Gastrocnemius medialis (tissue), 4 donors: Measurements from ENCODE around the gene SPEF2. TPM values are rescaled to one million over a fixed set of nuclear protein-coding genes. Genes with fewer than 3 reads are reported as not detected.

Source experiments
- ATAC-seq, 2 donors: fragments of 150-250 bp; one replicate each; pipeline ENCODE4 v1.9.1; 2016
- DNase-seq, 2 donors: peaks; one replicate each; pipeline ENCODE4 v3.0.0-alpha.2; 2019
- H3K27ac ChIP-seq, 4 donors: fragments of 200-600 bp; sonication (generic); 1 replicate in 1 of 4; 2 replicates in 3 of 4; pipeline ENCODE4 v1.5.1; 2016 to 2018; ENCODE audit warnings: mild to moderate bottlenecking in 2 of 4, moderate library complexity in 1 of 4
- H3K27me3 ChIP-seq, 3 donors: fragments of 200-600 bp; sonication (generic) in 2 of 3; 1 replicate in 1 of 3; 2 replicates in 2 of 3; pipeline versions ENCODE4 v1.5.1 to v1.6.0; 2016 to 2019; ENCODE audit warnings: mild to moderate bottlenecking in 1 of 3, moderate library complexity in 1 of 3
- H3K36me3 ChIP-seq, 2 donors: fragments of 200-600 bp; sonication (generic) in 1 of 2; one replicate each; pipeline ENCODE4 v1.5.1; 2017 to 2018
- H3K4me1 ChIP-seq, 2 donors: fragments of 200-600 bp; sonication (generic) in 1 of 2; one replicate each; pipeline ENCODE4 v1.5.1; 2016 to 2017; ENCODE audit warnings: mild to moderate bottlenecking in 2 of 2
- H3K4me3 ChIP-seq, 4 donors: fragments of 200-600 bp; sonication (generic) in 3 of 4; 1 replicate in 1 of 4; 2 replicates in 3 of 4; pipeline ENCODE4 v1.5.1; 2016 to 2019; ENCODE audit warnings: mild to moderate bottlenecking in 2 of 4
- H3K9me3 ChIP-seq, 3 donors: fragments of 200-600 bp; sonication (generic) in 2 of 3; 1 replicate in 1 of 3; 2 replicates in 2 of 3; pipeline ENCODE4 v1.5.1; 2016 to 2019
- CTCF ChIP-seq, 5 experiments: fragments of 450-650 bp in 3 of 5; fragments of 200-600 bp in 2 of 5; sonication (generic) in 2 of 5; IDR thresholded peaks in 4 of 5; conservative IDR thresholded peaks in 1 of 5; 1 replicate in 4 of 5; 2 replicates in 1 of 5; pipeline ENCODE4 v1.5.1; 2016 to 2019; ENCODE audit warnings: antibody characterized with exemption in 5 of 5, mild to moderate bottlenecking in 3 of 5, moderate library complexity in 3 of 5
- POLR2A ChIP-seq, 2 donors: fragments of 450-650 bp; IDR thresholded peaks; one replicate each; pipeline ENCODE4 v1.6.1; 2017; ENCODE audit warnings: antibody characterized with exemption in 2 of 2, mild to moderate bottlenecking in 2 of 2, moderate library complexity in 2 of 2
- in situ Hi-C, 4 donors: fragments of 200-750 bp; cut with MboI; loops; one replicate each; pipeline versions ENCODE4 v1.15.0 to v1.8.0; 2017; ENCODE audit warnings: low sequenced_read_pairs in 4 of 4
- intact Hi-C: fragments of 100-400 bp; cut with DNase I; formaldehyde crosslinking; loops from one replicate; pipeline ENCODE4 v1.15.1; 2023; ENCODE audit warnings: low total_unique reads
- total RNA-seq, 4 donors: library from RNA; depleted of rRNA; stranded (reverse); fragments of >200 nt; gene quantifications; one replicate each; pipeline versions ENCODE4 v1.1.0 to v1.2.3, GENCODE V29; 2016

SPEF2 gene
- total RNA-seq, 4 donors from 2014 or later, result 0.11 to 0.46 TPM; not detected in 2

- DNase-seq (no peak), ATAC-seq (no peak)
- Histone ChIP-seq H3K9me3 (peaks cover 0 to under 1% (median 0%) of the 10 kb centered on the region in 3 donors), H3K27ac (no peak overlapping the region), H3K27me3 (no peaks in the 10 kb centered on the region), H3K36me3 (no peaks in the 10 kb centered on the region), H3K4me3 (no peak overlapping the region), H3K4me1 (no peaks in the 10 kb centered on the region)
- in situ Hi-C loops (no loop called here), intact Hi-C loops (no loop called here)
- TF ChIP-seq POLR2A (IDR thresholded peaks at IDR 0.05) (no peak), CTCF (IDR thresholded peaks at IDR 0.05 in 4 of 5, conservative IDR thresholded peaks at IDR 0.05 in 1 of 5) (no peak)
Observed at GRCh38 chr5:35598707-35599370, 18.8 kb upstream of the SPEF2 start.

GRCh38 chr5:35600591-35600990, 17.1 kb upstream of the SPEF2 start:
- in situ Hi-C loops, result no loop called here
- Histone ChIP-seq H3K4me3 (no peak overlapping the region), H3K4me1 (no peaks in the 10 kb centered on the region), H3K27ac (no peak overlapping the region), H3K9me3 (peaks cover 0 to 9% (median 0%) of the 10 kb centered on the region in 3 donors), H3K36me3 (no peaks in the 10 kb centered on the region), H3K27me3 (no peaks in the 10 kb centered on the region)
- ATAC-seq, result no peak
- intact Hi-C loops, result no loop called here
- DNase-seq, result no peak
- TF ChIP-seq CTCF (IDR thresholded peaks at IDR 0.05 in 4 of 5, conservative IDR thresholded peaks at IDR 0.05 in 1 of 5) (no peak), POLR2A (IDR thresholded peaks at IDR 0.05) (no peak)

GRCh38 chr5:35608881-35609779, 8.5 kb upstream of the SPEF2 start:
- ATAC-seq (no peak), DNase-seq (no peak)
- TF ChIP-seq CTCF (IDR thresholded peaks at IDR 0.05 in 4 of 5, conservative IDR thresholded peaks at IDR 0.05 in 1 of 5) (no peak), POLR2A (IDR thresholded peaks at IDR 0.05) (no peak)
- Histone ChIP-seq H3K4me1 (no peaks in the 10 kb centered on the region), H3K4me3 (no peak overlapping the region), H3K36me3 (no peaks in the 10 kb centered on the region), H3K27me3 (no peaks in the 10 kb centered on the region), H3K27ac (no peak overlapping the region), H3K9me3 (peaks cover 0 to 5% (median 0%) of the 10 kb centered on the region in 3 donors)
- intact Hi-C loops (no loop called here), in situ Hi-C loops (no loop called here)

GRCh38 chr5:35617060-35617434, 616 bp upstream of the SPEF2 start:
- in situ Hi-C loops (no loop called here), intact Hi-C loops (loop anchor here (10.0 kb wide), 1 partner anchor 308 kb away; no protein-coding TSS in a partner anchor)
- ATAC-seq, result no peak

More at GRCh38 chr5:35617060-35617434, 616 bp upstream of the SPEF2 start:
- H3K9me3 ChIP-seq, result no peaks in the 10 kb centered on the region
- DNase-seq, result no peak
- H3K27me3 ChIP-seq, result no peaks in the 10 kb centered on the region
- TF ChIP-seq CTCF (IDR thresholded peaks at IDR 0.05 in 4 of 5, conservative IDR thresholded peaks at IDR 0.05 in 1 of 5) (no peak), POLR2A (IDR thresholded peaks at IDR 0.05) (no peak)
- H3K36me3 ChIP-seq, result no peaks in the 10 kb centered on the region
- H3K27ac ChIP-seq, result no peak overlapping the region
- H3K4me1 ChIP-seq, result peaks cover 3 to 7% of the 10 kb centered on the region in 2 donors
- H3K4me3 ChIP-seq, result peak overlapping the region; percentile 63 to 84 (median 70)
